Neural cell (in vitro differentiated cells): ENCODE data around the gene CCDC9B.

Source experiments
- CTCF ChIP-seq: fragments of 450-650 bp; IDR thresholded peaks from 2 replicates; pipeline ENCODE4 v1.5.1; 2014; ENCODE audit warnings: antibody characterized with exemption, mild to moderate bottlenecking, moderate library complexity; ENCODE audit not compliant: poor library complexity, severe bottlenecking
- EP300 ChIP-seq: fragments of 450-650 bp; conservative IDR thresholded peaks from 2 replicates; pipeline ENCODE4 v1.6.1; 2014; ENCODE audit warnings: antibody characterized with exemption, mild to moderate bottlenecking, moderate library complexity; ENCODE audit not compliant: poor library complexity, severe bottlenecking
- EZH2 ChIP-seq: fragments of 200-600, 300-800 bp; shearing (Covaris generic), sonication (generic); IDR thresholded peaks from 2 replicates; pipeline ENCODE4 v1.6.1; 2014; ENCODE audit warnings: antibody characterized with exemption, low read length, borderline replicate concordance, mild to moderate bottlenecking; ENCODE audit not compliant: insufficient read depth, poor library complexity, severe bottlenecking
- MXI1 ChIP-seq: fragments of 450-650 bp; conservative IDR thresholded peaks from 2 replicates; pipeline ENCODE4 v1.6.1; 2014; ENCODE audit warnings: antibody characterized with exemption, mild to moderate bottlenecking; ENCODE audit not compliant: poor library complexity, severe bottlenecking
- RAD21 ChIP-seq: fragments of 450-650 bp; conservative IDR thresholded peaks from 2 replicates; pipeline ENCODE4 v1.6.1; 2014; ENCODE audit warnings: antibody characterized with exemption, mild to moderate bottlenecking, moderate library complexity
- REST ChIP-seq: IDR thresholded peaks from 2 replicates; pipeline ENCODE4 v1.6.1; 2012; ENCODE audit warnings: borderline replicate concordance
- SMC3 ChIP-seq: fragments of 450-650 bp; conservative IDR thresholded peaks from 2 replicates; pipeline ENCODE4 v1.6.1; 2014; ENCODE audit warnings: antibody characterized with exemption, mild to moderate bottlenecking, moderate library complexity; ENCODE audit not compliant: poor library complexity

- TF ChIP-seq REST: no peak
- TF ChIP-seq CTCF: no peak
- no peak for TF ChIP-seq MXI1
- no peak for TF ChIP-seq EZH2
- no peak for TF ChIP-seq RAD21
- TF ChIP-seq EP300: no peak
- no peak for TF ChIP-seq SMC3
Observed at GRCh38 chr15:40363611-40364010, 22.9 kb upstream of the CCDC9B start.
